HuH-7 (cell line): ENCODE data around the gene EEF1AKMT1.
"Not testable (repeated sequence)": the region's sequence is repeated elsewhere in the genome, so short reads cannot be mapped to it uniquely, and the experiment has no call there.

ENCODE experiments used
- DNase-seq: peaks from one replicate; pipeline ENCODE4 v3.0.0; 2011; ENCODE audit warnings: low spot score

Gene EEF1AKMT1

GRCh38 chr13:20776751-20777150 lies 3.0 kb upstream of the EEF1AKMT1 start:
- no peak for DNase-seq

- DNase-seq = no peak
Observed at GRCh38 chr13:20775961-20776360, 2.2 kb upstream of the EEF1AKMT1 start.

- DNase-seq = no peak
Observed at GRCh38 chr13:20774746-20775145, 985 bp upstream of the EEF1AKMT1 start.

GRCh38 chr13:20772401-20773131 lies 1.2 kb downstream of the EEF1AKMT1 start:
- DNase-seq = no peak

GRCh38 chr13:20769834-20770233 lies 3.9 kb downstream of the EEF1AKMT1 start:
- DNase-seq = no peak

- no peak for DNase-seq
Observed at GRCh38 chr13:20769091-20769490, 4.7 kb downstream of the EEF1AKMT1 start.

GRCh38 chr13:20767309-20767943 lies 6.3 kb downstream of the EEF1AKMT1 start:
- no peak for DNase-seq

- DNase-seq = no peak
Observed at GRCh38 chr13:20760872-20761271, 12.9 kb downstream of the EEF1AKMT1 start.

- no peak for DNase-seq
Observed at GRCh38 chr13:20754009-20754408, 19.8 kb downstream of the EEF1AKMT1 start.

- no peak for DNase-seq
Observed at GRCh38 chr13:20749377-20749776, 24.4 kb downstream of the EEF1AKMT1 start.

- not testable (repeated sequence) for DNase-seq
Observed at GRCh38 chr13:20743830-20744404, 29.8 kb downstream of the EEF1AKMT1 start.

- no peak for DNase-seq
Observed at GRCh38 chr13:20740021-20740420, 33.7 kb downstream of the EEF1AKMT1 start.

GRCh38 chr13:20738616-20739015 lies 35.1 kb downstream of the EEF1AKMT1 start:
- no peak for DNase-seq

- DNase-seq = no peak
Observed at GRCh38 chr13:20729633-20730585, 43.9 kb downstream of the EEF1AKMT1 start.

- no peak for DNase-seq
Observed at GRCh38 chr13:20728579-20729311, 45.0 kb downstream of the EEF1AKMT1 start.

- DNase-seq = no peak
Observed at GRCh38 chr13:20727856-20728255, 45.9 kb downstream of the EEF1AKMT1 start.

GRCh38 chr13:20721454-20722357 lies 52.1 kb downstream of the EEF1AKMT1 start:
- no peak for DNase-seq

GRCh38 chr13:20721058-20721453 lies 52.7 kb downstream of the EEF1AKMT1 start:
- no peak for DNase-seq

GRCh38 chr13:20720499-20720898 lies 53.3 kb downstream of the EEF1AKMT1 start:
- DNase-seq = no peak

- DNase-seq = no peak
Observed at GRCh38 chr13:20719783-20720182, 54.0 kb downstream of the EEF1AKMT1 start.
